ENCODE measurements around the gene CDIPT. TPM values are rescaled to one million over a fixed set of nuclear protein-coding genes. Genes with fewer than 3 reads are reported as not detected.

The CDIPT gene
- total and polyA plus RNA-seq, 10 of the 15 experiments (the other 5 are each of a cell fraction or from before 2014, with no cell fraction given), result 0.87 to 36.4 (median 27.1) TPM

DNA sequence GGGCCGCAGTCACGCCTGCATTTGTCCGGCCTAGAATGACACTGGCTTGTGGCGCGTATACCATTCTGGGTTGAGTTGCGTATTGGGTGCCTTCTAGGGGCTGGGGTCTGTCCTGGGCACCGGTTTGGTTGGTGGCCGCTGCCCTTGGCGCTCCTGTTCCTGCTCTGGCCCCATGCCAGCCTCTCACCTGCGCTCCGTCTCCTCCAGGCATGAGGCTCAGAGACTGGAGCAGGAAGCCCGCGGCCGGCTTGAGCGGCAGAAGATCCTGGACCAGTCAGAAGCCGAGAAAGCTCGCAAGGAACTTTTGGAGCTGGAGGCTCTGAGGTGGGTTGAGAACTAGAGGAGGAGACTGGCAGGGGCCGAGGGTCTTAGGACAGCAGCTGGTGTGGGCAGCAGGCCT, 17.4 kb downstream of the CDIPT start:
- DNase-seq (ENCODE audit: low read depth, low spot score) (no peak), FAIRE-seq (no peak), ATAC-seq (no peak)
- CTCF ChIA-PET, result interaction anchor here (1.0 to 4.6 kb wide), 2 partner anchors 19 to 186 kb away, joined by 3 to 55 read pairs; no protein-coding TSS in a partner anchor
- Histone ChIP-seq H3K27ac (ENCODE audit: control insufficient read depth, insufficient read depth) (no peak overlapping the region), H3K4me1 (ENCODE audit: control insufficient read depth, insufficient read depth, low read length) (no peaks in the 10 kb centered on the region), H3K36me3 (ENCODE audit: control insufficient read depth in 2 of 2, insufficient read depth in 2 of 2, low read length in 1 of 2) (peaks cover 3 to 5% of the 10 kb centered on the region in 2 experiments; a peak in 3 of 4 replicates), H2AFZ (ENCODE audit: control insufficient read depth, low read depth, low read length) (no peak overlapping the region), H3K4me3 (no peak overlapping the region), H3K79me2 (ENCODE audit: control insufficient read depth, insufficient read depth, low read length) (no peaks in the 10 kb centered on the region), H3K4me2 (ENCODE audit: control insufficient read depth, insufficient read depth) (no peak overlapping the region), H3K9ac (ENCODE audit: control insufficient read depth, insufficient read depth, low read length) (no peak overlapping the region), H3K9me3 (replicated peaks; ENCODE audit: control insufficient read depth, insufficient read depth, low read length) (no peaks in the 10 kb centered on the region), H4K20me1 (ENCODE audit: control insufficient read depth, insufficient read depth) (no peaks in the 10 kb centered on the region), H3K27me3 (replicated peaks in 1 of 2; ENCODE audit: control insufficient read depth in 2 of 2, insufficient read depth in 2 of 2, low read length in 1 of 2) (no peaks in the 10 kb centered on the region)
- no TSS peak for BruUV-seq (replicated peaks)
- SMC1A ChIA-PET (ENCODE audit: uncharacterized antibody, unreplicated experiment), result no interaction called here
- RAD21 ChIA-PET (ENCODE audit: unreplicated experiment), result no interaction called here
- TF ChIP-seq, protein P1, sequence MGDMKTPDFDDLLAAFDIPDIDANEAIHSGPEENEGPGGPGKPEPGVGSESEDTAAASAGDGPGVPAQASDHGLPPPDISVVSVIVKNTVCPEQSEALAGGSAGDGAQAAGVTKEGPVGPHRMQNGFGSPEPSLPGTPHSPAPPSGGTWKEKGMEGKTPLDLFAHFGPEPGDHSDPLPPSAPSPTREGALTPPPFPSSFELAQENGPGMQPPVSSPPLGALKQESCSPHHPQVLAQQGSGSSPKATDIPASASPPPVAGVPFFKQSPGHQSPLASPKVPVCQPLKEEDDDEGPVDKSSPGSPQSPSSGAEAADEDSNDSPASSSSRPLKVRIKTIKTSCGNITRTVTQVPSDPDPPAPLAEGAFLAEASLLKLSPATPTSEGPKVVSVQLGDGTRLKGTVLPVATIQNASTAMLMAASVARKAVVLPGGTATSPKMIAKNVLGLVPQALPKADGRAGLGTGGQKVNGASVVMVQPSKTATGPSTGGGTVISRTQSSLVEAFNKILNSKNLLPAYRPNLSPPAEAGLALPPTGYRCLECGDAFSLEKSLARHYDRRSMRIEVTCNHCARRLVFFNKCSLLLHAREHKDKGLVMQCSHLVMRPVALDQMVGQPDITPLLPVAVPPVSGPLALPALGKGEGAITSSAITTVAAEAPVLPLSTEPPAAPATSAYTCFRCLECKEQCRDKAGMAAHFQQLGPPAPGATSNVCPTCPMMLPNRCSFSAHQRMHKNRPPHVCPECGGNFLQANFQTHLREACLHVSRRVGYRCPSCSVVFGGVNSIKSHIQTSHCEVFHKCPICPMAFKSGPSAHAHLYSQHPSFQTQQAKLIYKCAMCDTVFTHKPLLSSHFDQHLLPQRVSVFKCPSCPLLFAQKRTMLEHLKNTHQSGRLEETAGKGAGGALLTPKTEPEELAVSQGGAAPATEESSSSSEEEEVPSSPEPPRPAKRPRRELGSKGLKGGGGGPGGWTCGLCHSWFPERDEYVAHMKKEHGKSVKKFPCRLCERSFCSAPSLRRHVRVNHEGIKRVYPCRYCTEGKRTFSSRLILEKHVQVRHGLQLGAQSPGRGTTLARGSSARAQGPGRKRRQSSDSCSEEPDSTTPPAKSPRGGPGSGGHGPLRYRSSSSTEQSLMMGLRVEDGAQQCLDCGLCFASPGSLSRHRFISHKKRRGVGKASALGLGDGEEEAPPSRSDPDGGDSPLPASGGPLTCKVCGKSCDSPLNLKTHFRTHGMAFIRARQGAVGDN (IDR thresholded peaks at IDR 0.05), result no peak
- TF ChIP-seq RUNX3 (IDR thresholded peaks at IDR 0.05; ENCODE audit: low read length) (no peak), SIN3A (IDR thresholded peaks at IDR 0.05; ENCODE audit: low read depth, low read length) (no peak), YBX1 (IDR thresholded peaks at IDR 0.05) (no peak), HDAC2 (IDR thresholded peaks at IDR 0.05) (no peak), CHD1 (IDR thresholded peaks at IDR 0.05; ENCODE audit: low read depth, low read length) (no peak)
- TF ChIP-seq, protein P2, sequence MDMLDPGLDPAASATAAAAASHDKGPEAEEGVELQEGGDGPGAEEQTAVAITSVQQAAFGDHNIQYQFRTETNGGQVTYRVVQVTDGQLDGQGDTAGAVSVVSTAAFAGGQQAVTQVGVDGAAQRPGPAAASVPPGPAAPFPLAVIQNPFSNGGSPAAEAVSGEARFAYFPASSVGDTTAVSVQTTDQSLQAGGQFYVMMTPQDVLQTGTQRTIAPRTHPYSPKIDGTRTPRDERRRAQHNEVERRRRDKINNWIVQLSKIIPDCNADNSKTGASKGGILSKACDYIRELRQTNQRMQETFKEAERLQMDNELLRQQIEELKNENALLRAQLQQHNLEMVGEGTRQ (IDR thresholded peaks at IDR 0.05; ENCODE audit: borderline replicate concordance, low read depth, low read length), result no peak
- in situ Hi-C loops (cut with MboI), result no loop called here
- POLR2A ChIA-PET, result interaction anchor here (0.5 to 1.0 kb wide), 2 partner anchors 34 to 117 kb away, joined by 3 read pairs; no protein-coding TSS in a partner anchor
- 88% methylated on average over 18 of the region's 18 CpGs for WGBS (ENCODE audit: insufficient coverage, insufficient replicate concordance, low lambda C conversion rate, missing lambda C conversion rate)
- intact Hi-C loops (cut with micrococcal nuclease; ENCODE audit: unreplicated experiment), result no loop called here
